Activated CD8-positive, alpha-beta memory T cell treated with anti-CD3 and anti-CD28 coated beads for 48 hours (primary cell): ENCODE results near the gene MYBPC2.

ENCODE experiments used
- DNase-seq, 3 experiments: peaks; one replicate each; pipeline ENCODE4 v3.0.0-alpha.2; 2020; ENCODE audit warnings: low read depth in 2 of 3, low spot score in 2 of 3

Gene MYBPC2

GRCh38 chr19:50409347-50409746 is 23.3 kb upstream of the MYBPC2 start:
- no peak for DNase-seq

DNA sequence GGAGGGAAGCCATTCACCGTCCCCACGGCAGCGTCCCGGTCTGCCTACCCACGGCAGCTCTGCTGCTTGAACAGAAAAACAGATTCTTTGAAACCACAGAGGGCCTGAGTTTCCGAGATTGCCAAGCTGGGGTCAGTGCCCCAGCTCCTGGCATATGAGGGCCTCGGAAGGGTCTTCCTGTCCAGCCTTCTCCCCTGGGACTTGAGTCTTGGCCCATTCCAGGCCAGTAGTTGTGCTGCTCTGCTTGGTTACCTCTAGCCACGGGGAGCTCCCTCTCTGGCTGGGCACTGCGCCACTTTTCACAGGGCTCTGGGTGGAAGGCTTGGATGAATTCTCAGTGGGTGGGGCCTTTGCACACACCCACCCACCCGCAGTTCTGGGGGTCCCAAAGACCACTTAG is 22.6 kb upstream of the MYBPC2 start:
- no peak for DNase-seq

- no peak for DNase-seq
Measured at GRCh38 chr19:50412419-50412818, 20.3 kb upstream of the MYBPC2 start.

- DNase-seq: no peak
Measured at GRCh38 chr19:50413096-50413495, 19.6 kb upstream of the MYBPC2 start.

- DNase-seq: no peak
Measured at GRCh38 chr19:50413531-50413930, 19.2 kb upstream of the MYBPC2 start.

GRCh38 chr19:50414864-50415660 is 17.6 kb upstream of the MYBPC2 start:
- peak; percentile 48 to 80 (median 49) for DNase-seq

DNA sequence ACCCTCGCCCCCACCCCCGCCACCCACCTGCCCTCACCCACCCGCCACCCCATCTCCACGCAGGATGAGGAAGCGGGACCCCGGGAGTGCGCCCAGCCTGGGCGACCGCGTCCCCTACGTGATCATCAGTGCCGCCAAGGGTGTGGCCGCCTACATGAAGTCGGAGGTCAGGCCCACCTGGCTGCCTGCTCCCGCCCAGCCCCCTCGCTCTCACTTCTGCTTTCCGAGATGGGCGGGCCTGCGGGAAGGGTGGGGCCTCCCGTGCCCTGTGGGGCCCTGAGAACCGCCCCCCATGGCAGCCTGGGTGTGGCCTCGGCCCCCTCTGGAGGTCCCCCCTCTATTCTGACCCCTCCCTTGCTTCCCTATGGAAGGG is 17.0 kb upstream of the MYBPC2 start:
- no peak for DNase-seq

GRCh38 chr19:50416034-50416977 is 16.4 kb upstream of the MYBPC2 start:
- no peak for DNase-seq

DNA sequence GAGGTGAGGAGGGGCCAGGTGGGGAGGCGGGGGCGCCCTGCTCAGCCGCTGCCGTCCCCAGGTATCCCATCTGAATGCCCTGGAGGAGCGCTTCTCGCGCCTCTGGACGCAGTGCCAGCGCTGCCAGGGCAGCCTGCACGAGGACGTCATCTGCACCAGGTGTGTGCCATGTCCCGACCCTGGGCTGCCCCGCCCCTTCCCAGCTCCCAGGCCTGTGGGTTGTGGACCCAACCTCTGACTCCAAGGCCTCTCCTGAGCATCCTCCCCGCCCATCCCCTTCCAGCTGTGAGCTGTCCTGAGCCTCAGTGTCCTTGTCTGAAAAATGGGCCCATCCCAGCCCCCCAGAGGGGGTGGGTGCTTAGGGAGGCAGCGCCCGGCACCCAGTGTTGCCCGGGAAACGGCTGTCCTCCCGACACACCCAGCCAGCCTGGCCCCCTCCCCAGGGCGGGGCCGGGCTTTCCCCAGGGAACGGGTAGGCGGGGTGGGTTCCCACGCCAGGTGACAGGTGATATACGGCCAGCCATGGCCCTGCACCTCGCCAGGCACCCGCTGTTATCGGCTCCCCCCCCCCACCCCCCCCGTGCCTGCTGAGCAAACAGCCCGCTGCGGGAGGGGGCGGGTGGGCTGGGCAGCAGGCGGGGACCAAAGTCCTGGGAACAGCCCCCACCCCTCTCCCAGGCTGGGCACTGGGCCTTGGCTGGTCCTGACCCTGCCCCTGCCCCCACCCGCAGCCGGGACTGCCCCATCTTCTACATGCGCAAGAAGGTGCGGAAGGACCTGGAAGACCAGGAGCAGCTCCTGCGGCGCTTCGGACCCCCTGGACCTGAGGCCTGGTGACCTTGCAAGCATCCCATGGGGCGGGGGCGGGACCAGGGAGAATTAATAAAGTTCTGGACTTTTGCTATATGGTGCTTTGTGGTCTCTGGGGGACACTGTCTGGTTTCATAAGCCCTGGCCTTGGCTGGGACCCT is 15.3 kb upstream of the MYBPC2 start:
- DNase-seq: no peak

- DNase-seq: no peak
Measured at GRCh38 chr19:50418176-50419021, 14.3 kb upstream of the MYBPC2 start, which contains the start of gene SPIB. SPIB (plus strand) TSS chr19:50418938; CDS start chr19:50418963, 25 bp downstream.

GRCh38 chr19:50419022-50419579 is 13.6 kb upstream of the MYBPC2 start:
- DNase-seq: no peak

DNA sequence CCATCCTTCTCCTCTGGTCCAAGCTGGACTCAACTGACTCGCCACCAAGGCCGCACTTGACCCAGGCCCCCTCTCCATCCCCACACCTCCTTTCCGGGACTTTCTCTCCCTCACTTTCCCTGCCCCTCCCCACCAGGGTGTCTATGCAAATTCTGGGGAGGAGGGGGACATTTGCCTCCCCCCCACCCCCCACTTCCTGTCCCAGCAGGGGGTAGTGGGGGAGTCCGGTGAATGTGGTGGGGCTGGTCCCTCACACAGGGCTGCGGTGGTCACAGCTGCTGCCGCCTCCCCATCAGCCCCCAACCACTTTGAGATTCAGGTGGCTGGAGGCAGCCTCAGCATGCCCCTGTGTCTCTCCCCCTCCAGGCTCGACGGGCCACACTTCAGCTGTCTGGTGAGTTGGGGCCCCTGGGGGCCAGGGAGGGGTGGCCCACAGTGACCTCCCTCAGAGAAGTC is 13.1 kb upstream of the MYBPC2 start:
- no peak for DNase-seq

DNA sequence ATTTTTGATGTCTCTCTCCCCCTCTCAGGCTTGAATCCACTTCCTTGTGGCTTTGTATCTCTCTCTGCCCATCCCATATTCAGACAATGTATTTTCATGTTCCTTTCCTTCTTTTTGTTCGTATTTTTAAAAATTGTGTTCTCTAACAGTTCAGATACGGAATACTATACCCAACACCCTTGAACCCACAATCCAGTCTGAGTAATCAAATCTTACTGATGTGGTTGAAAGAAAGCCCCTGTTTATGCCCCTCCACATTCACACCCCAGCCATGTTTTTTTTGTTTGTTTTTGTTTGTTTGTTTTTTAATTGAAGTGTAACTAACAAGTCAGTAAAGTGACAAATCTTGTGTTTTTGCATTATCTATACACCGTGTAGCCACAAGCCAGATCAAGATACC is 12.6 kb upstream of the MYBPC2 start:
- no peak for DNase-seq

GRCh38 chr19:50420808-50421207 is 11.9 kb upstream of the MYBPC2 start:
- DNase-seq: no peak

GRCh38 chr19:50422397-50423278 is 10.1 kb upstream of the MYBPC2 start:
- no peak for DNase-seq

DNA sequence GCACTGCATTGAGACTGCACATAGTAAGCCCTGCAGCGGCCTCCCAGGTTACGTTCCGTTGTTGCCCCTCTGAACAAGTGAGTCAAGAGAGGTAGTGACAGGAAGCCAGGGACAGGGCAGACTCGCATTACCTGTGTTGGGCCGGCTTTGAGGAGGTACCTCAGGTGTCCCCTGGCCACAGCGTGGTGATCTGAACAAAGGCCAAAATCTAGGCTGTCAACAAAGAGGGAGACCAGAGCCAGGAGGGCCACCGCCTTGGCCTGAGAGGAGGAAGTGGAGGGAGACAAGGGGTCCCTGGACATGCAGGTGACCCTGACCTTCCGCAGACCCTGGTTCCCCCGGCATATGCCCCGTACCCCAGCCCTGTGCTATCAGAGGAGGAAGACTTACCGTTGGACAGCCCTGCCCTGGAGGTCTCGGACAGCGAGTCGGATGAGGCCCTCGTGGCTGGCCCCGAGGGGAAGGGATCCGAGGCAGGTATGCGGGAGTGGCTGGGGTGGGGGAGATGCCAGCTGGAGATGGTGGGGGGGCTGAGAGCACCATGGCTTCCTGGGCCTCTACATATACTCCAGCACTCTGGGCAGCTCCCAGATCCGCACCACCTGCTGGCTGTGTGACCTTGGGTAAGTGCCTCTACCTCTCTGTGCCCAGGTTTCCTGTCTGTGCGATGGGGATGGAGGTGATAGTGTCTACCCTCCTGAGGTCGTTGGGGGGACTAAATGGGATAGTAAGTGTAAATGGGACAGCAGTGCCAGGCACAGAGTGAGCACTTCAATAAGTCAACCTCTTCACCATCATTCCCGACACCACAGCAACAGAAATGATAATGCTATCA is 9.2 kb upstream of the MYBPC2 start:
- DNase-seq: no peak

GRCh38 chr19:50425581-50425980 is 7.1 kb upstream of the MYBPC2 start:
- DNase-seq: no peak
